CD4-positive, alpha-beta T cell treated with Interleukin-21 for 1 hour (primary cell): ENCODE results near the gene RIPK3.
A peak's percentile ranks its signal among the peaks of the same experiment; 100 is the strongest.
"Not testable (repeated sequence)": the region's sequence is repeated elsewhere in the genome, so short reads cannot be mapped to it uniquely, and the experiment has no call there.

ENCODE experiments used
- DNase-seq: peaks from one replicate; pipeline ENCODE4 v3.0.0-alpha.2; 2020

The RIPK3 gene

GRCh38 chr14:24343795-24344660 is 4.2 kb upstream of the RIPK3 start:
- no peak for DNase-seq

GRCh38 chr14:24342889-24343288 is 3.1 kb upstream of the RIPK3 start:
- no peak for DNase-seq

GRCh38 chr14:24340606-24341005 is 815 bp upstream of the RIPK3 start:
- no peak for DNase-seq

GRCh38 chr14:24338843-24339242 is 948 bp downstream of the RIPK3 start:
- no peak for DNase-seq

- DNase-seq, result no peak
Observed at GRCh38 chr14:24337824-24338175, 2.0 kb downstream of the RIPK3 start.

- no peak for DNase-seq
Observed at GRCh38 chr14:24337144-24337823, 2.5 kb downstream of the RIPK3 start.

- no peak for DNase-seq
Observed at GRCh38 chr14:24335461-24336171, 4.2 kb downstream of the RIPK3 start.

GRCh38 chr14:24334431-24335291 is 5.1 kb downstream of the RIPK3 start, which contains the start of gene ADCY4:
Gene ADCY4, minus strand, starts transcription at chr14:24335071. Its CDS starts 419 bp downstream, at chr14:24334652.
- no peak for DNase-seq

GRCh38 chr14:24332268-24332993 is 7.4 kb downstream of the RIPK3 start:
- peak; percentile 93 for DNase-seq

GRCh38 chr14:24331731-24332267 is 8.0 kb downstream of the RIPK3 start:
- no peak for DNase-seq

- no peak for DNase-seq
Observed at GRCh38 chr14:24330973-24331674, 8.7 kb downstream of the RIPK3 start.

- DNase-seq, result peak; percentile 78
Observed at GRCh38 chr14:24329736-24330135, 10.1 kb downstream of the RIPK3 start.

- no peak for DNase-seq
Observed at GRCh38 chr14:24329073-24329663, 10.6 kb downstream of the RIPK3 start.

GRCh38 chr14:24327914-24328313 is 11.9 kb downstream of the RIPK3 start:
- not testable (repeated sequence) for DNase-seq

- no peak for DNase-seq
Observed at GRCh38 chr14:24327303-24327702, 12.5 kb downstream of the RIPK3 start.

GRCh38 chr14:24325963-24326362 is 13.8 kb downstream of the RIPK3 start:
- no peak for DNase-seq

GRCh38 chr14:24325041-24325530 is 14.7 kb downstream of the RIPK3 start:
- DNase-seq, result no peak

GRCh38 chr14:24324024-24324423 is 15.8 kb downstream of the RIPK3 start:
- no peak for DNase-seq

- no peak for DNase-seq
Observed at GRCh38 chr14:24323341-24323740, 16.4 kb downstream of the RIPK3 start.

GRCh38 chr14:24322672-24323071 is 17.1 kb downstream of the RIPK3 start:
- no peak for DNase-seq
